GM12874 (cell line): ENCODE measurements around the gene MIPEP.

ENCODE experiments used
- CTCF ChIP-seq: IDR thresholded peaks from 2 replicates; pipeline ENCODE4 v1.5.1; 2011; ENCODE audit warnings: low read depth, mild to moderate bottlenecking, control low read depth, low read length, moderate library complexity; ENCODE audit not compliant: insufficient read depth

Gene MIPEP

GRCh38 chr13:23723471-23723870, 165.7 kb downstream of the MIPEP start:
- TF ChIP-seq CTCF = no peak

- no peak for TF ChIP-seq CTCF
Measured at GRCh38 chr13:23722726-23723453, 166.3 kb downstream of the MIPEP start.

- TF ChIP-seq CTCF = no peak
Measured at GRCh38 chr13:23718996-23719395, 170.2 kb downstream of the MIPEP start.

GRCh38 chr13:23716401-23716800, 172.8 kb downstream of the MIPEP start:
- no peak for TF ChIP-seq CTCF

- peak; percentile 29; the same call in 1 of the 2 replicates for TF ChIP-seq CTCF
Measured at GRCh38 chr13:23715762-23716235, 173.4 kb downstream of the MIPEP start.

- no peak for TF ChIP-seq CTCF
Measured at GRCh38 chr13:23715092-23715761, 174.0 kb downstream of the MIPEP start.

- no peak for TF ChIP-seq CTCF
Measured at GRCh38 chr13:23714672-23715071, 174.5 kb downstream of the MIPEP start.
